Mammary epithelial cell (primary cell): ENCODE measurements around the gene ACSM2A.
"Not testable (repeated sequence)": the region's sequence is repeated elsewhere in the genome, so short reads cannot be mapped to it uniquely, and the experiment has no call there.

Source experiments
- CTCF ChIP-seq, 2 donors: IDR thresholded peaks in 1 of 2; conservative IDR thresholded peaks in 1 of 2; 2 replicates each; pipeline ENCODE4 v1.5.1; 2011 to 2012; ENCODE audit warnings: inconsistent platforms in 2 of 2, low read length in 2 of 2, mild to moderate bottlenecking in 2 of 2, control low read depth in 1 of 2, low read depth in 1 of 2; ENCODE audit not compliant: insufficient read depth in 1 of 2; ENCODE audit errors: extremely low read depth in 1 of 2
- EZH2 ChIP-seq: IDR thresholded peaks from 2 replicates; pipeline ENCODE4 v1.6.1; 2012; ENCODE audit warnings: low read length, inconsistent platforms, borderline replicate concordance

DNA sequence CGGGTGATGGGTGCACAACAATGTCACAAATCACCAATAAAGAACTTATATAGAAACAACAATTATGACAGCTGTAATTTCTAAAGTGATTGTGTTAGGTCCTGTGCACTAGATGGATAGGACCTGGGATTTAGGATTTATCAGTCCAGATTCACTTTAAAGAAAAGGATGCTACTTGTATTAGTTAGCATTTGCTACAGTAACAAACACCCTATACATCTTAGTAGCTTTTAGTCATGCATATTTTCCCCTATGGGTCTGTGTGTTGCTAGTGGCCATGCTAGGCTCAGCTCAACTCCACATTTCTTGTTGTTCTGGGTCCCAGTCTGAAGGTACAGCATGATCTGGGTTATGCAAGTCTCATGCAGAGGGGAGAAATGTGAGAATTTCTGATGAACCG lies 7.9 kb downstream of the ACSM2A start:
- not testable (repeated sequence) for TF ChIP-seq EZH2; CTCF (conservative IDR thresholded peaks at IDR 0.05 in 1 of 2, IDR thresholded peaks at IDR 0.05 in 1 of 2; ENCODE audit: extremely low read depth in 1 of 2, insufficient read depth in 1 of 2, low read depth in 1 of 2, low read length in 2 of 2)
